Astrocyte (in vitro differentiated cells and primary cell): ENCODE results near the gene APOB. TPM values are rescaled to one million over a fixed set of nuclear protein-coding genes. Genes with fewer than 3 reads are reported as not detected.

Experiments
- DNase-seq: peaks from one replicate; pipeline ENCODE4 v3.0.0-alpha.2; 2010; ENCODE audit warnings: low read depth
- FAIRE-seq: peaks from 2 replicates; lab custom pipeline; 2011; peaks lifted over from hg19 to GRCh38; lab: Jason Lieb, UNC
- H2AFZ ChIP-seq: 2 replicates; pipeline ENCODE4 v1.6.0; 2012; ENCODE audit warnings: low read depth, low read length, inconsistent platforms
- H3K27ac ChIP-seq: 2 replicates; pipeline ENCODE4 v1.5.1; 2011; ENCODE audit warnings: low read depth, low read length, inconsistent platforms
- H3K27me3 ChIP-seq: 2 replicates; pipeline ENCODE4 v1.6.0; 2011; ENCODE audit warnings: low read length, inconsistent platforms; ENCODE audit not compliant: insufficient read depth
- H3K36me3 ChIP-seq: 2 replicates; pipeline ENCODE4 v1.5.1; 2011; ENCODE audit warnings: low read length, inconsistent platforms; ENCODE audit not compliant: insufficient read depth
- H3K4me1 ChIP-seq: 2 replicates; pipeline ENCODE4 v1.5.1; 2011; ENCODE audit warnings: low read length, inconsistent platforms; ENCODE audit not compliant: insufficient read depth
- H3K4me2 ChIP-seq: 2 replicates; pipeline ENCODE4 v1.6.0; 2012; ENCODE audit warnings: low read length, inconsistent platforms
- H3K4me3 ChIP-seq: 2 replicates; pipeline ENCODE4 v1.5.1; 2011; ENCODE audit warnings: low read depth, mild to moderate bottlenecking, low read length, inconsistent platforms; ENCODE audit not compliant: insufficient read depth
- H3K79me2 ChIP-seq: 2 replicates; pipeline ENCODE4 v1.6.0; 2012; ENCODE audit warnings: mild to moderate bottlenecking, low read length, inconsistent platforms; ENCODE audit not compliant: insufficient read depth
- H3K9ac ChIP-seq: 2 replicates; pipeline ENCODE4 v1.6.0; 2012; ENCODE audit warnings: mild to moderate bottlenecking, low read length, inconsistent platforms
- H3K9me3 ChIP-seq: 2 replicates; pipeline ENCODE4 v1.5.1; 2012; ENCODE audit warnings: low read depth, mild to moderate bottlenecking, low read length, inconsistent platforms; ENCODE audit not compliant: insufficient read depth
- H4K20me1 ChIP-seq: 2 replicates; pipeline ENCODE4 v1.6.0; 2012; ENCODE audit warnings: low read length, inconsistent platforms; ENCODE audit not compliant: insufficient read depth
- H3K27ac Mint-ChIP-seq: one replicate; pipeline ENCODE4 v1.8.0; 2021; ENCODE audit warnings: mild to moderate bottlenecking, mixed read lengths; ENCODE audit not compliant: unreplicated experiment
- H3K27me3 Mint-ChIP-seq: one replicate; pipeline ENCODE4 v1.8.0; 2021; ENCODE audit warnings: low read depth, mixed read lengths; ENCODE audit not compliant: unreplicated experiment
- H3K36me3 Mint-ChIP-seq: one replicate; pipeline ENCODE4 v1.8.0; 2021; ENCODE audit warnings: low read depth, mixed read lengths; ENCODE audit not compliant: unreplicated experiment
- H3K4me1 Mint-ChIP-seq: one replicate; pipeline ENCODE4 v1.8.0; 2021; ENCODE audit warnings: low read depth, mixed read lengths; ENCODE audit not compliant: unreplicated experiment
- H3K4me3 Mint-ChIP-seq: one replicate; pipeline ENCODE4 v1.8.0; 2021; ENCODE audit warnings: mild to moderate bottlenecking, moderate library complexity, mixed read lengths; ENCODE audit not compliant: unreplicated experiment
- H3K9me3 Mint-ChIP-seq: one replicate; pipeline ENCODE4 v1.8.0; 2021; ENCODE audit warnings: mild to moderate bottlenecking, mixed read lengths; ENCODE audit not compliant: unreplicated experiment
- EZH2 ChIP-seq: IDR thresholded peaks from 2 replicates; pipeline ENCODE4 v1.6.1; 2012; ENCODE audit warnings: mild to moderate bottlenecking, low read length, inconsistent platforms; ENCODE audit not compliant: insufficient read depth
- total RNA-seq: library from RNA; stranded (reverse); gene quantifications from 2 replicates; pipeline ENCODE4 v1.2.1, GENCODE V29; 2021
- TF ChIP-seq, protein P1 (sequence below): IDR thresholded peaks from 2 replicates; pipeline ENCODE4 v1.5.1; 2011; ENCODE audit warnings: low read depth, mild to moderate bottlenecking, inconsistent platforms, low read length, moderate library complexity; ENCODE audit not compliant: insufficient read depth

Gene APOB
- total RNA-seq, 1 donor from 2014 or later: 0.05 TPM

DNA sequence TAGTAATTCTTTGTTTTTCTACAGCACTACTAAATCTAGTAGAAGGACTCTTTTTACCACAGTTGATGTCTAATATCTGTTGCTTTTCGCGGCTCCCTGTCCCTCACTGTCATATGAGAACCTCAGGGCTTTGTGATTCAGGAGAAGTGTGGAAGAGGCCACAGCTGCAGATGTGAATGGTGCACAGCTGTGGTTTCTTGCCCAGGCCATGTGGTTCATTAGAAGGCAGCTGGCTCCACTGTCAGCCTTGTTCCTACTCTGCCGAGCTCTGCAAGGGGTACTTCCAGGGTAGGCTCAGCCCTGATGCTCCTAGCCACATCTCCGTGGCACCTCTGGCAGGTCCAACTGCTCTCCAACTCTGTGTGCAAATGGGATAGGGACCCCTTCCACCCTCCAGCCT, 83.9 kb downstream of the APOB start:
- H3K4me1 Mint-ChIP-seq: no peaks in the 10 kb centered on the region
- Histone ChIP-seq H3K4me2 (no peak overlapping the region), H3K27me3 (peaks cover 9% of the 10 kb centered on the region), H3K36me3 (no peaks in the 10 kb centered on the region), H4K20me1 (no peaks in the 10 kb centered on the region), H3K9ac (no peak overlapping the region), H3K9me3 (no peaks in the 10 kb centered on the region), H3K4me1 (no peaks in the 10 kb centered on the region), H3K27ac (no peak overlapping the region), H3K4me3 (no peak overlapping the region), H2AFZ (no peak overlapping the region), H3K79me2 (no peaks in the 10 kb centered on the region)
- H3K27me3 Mint-ChIP-seq: peaks cover 43% of the 10 kb centered on the region
- H3K9me3 Mint-ChIP-seq: peaks cover 1% of the 10 kb centered on the region
- H3K36me3 Mint-ChIP-seq: no peaks in the 10 kb centered on the region
- DNase-seq (no peak), FAIRE-seq (no peak)
- TF ChIP-seq, protein P1, sequence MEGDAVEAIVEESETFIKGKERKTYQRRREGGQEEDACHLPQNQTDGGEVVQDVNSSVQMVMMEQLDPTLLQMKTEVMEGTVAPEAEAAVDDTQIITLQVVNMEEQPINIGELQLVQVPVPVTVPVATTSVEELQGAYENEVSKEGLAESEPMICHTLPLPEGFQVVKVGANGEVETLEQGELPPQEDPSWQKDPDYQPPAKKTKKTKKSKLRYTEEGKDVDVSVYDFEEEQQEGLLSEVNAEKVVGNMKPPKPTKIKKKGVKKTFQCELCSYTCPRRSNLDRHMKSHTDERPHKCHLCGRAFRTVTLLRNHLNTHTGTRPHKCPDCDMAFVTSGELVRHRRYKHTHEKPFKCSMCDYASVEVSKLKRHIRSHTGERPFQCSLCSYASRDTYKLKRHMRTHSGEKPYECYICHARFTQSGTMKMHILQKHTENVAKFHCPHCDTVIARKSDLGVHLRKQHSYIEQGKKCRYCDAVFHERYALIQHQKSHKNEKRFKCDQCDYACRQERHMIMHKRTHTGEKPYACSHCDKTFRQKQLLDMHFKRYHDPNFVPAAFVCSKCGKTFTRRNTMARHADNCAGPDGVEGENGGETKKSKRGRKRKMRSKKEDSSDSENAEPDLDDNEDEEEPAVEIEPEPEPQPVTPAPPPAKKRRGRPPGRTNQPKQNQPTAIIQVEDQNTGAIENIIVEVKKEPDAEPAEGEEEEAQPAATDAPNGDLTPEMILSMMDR: no peak
- TF ChIP-seq EZH2: no peak
- no peak overlapping the region for H3K27ac Mint-ChIP-seq
- no peak overlapping the region for H3K4me3 Mint-ChIP-seq

DNA sequence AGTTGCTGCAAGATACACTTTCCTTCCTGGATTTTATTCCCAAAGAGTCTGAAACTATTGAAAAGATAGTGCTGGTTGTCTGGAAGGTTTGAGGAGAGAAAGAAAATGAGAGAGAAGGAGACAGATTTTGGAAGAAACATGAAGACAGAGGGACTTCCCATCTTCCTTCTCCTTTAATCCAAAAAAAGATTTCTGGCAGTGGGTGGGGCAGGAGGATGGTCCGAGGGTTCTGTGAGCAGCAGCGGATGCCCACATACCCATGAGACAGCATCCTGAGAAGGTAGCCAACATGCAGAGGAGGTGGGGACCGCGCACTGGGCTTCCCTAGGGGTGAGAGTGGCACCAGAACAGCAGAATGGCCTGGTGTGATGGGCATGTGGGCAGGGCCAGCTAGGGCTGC, 84.6 kb downstream of the APOB start:
- Histone ChIP-seq H3K27ac (no peak overlapping the region), H3K9ac (no peak overlapping the region), H3K4me1 (no peaks in the 10 kb centered on the region), H3K4me3 (no peak overlapping the region), H3K4me2 (no peak overlapping the region), H4K20me1 (no peaks in the 10 kb centered on the region), H3K36me3 (no peaks in the 10 kb centered on the region), H3K27me3 (peaks cover 6% of the 10 kb centered on the region), H3K9me3 (no peaks in the 10 kb centered on the region), H2AFZ (no peak overlapping the region), H3K79me2 (no peaks in the 10 kb centered on the region)
- Mint-ChIP-seq H3K4me3 (no peak overlapping the region), H3K27ac (peak overlapping the region; percentile 50), H3K36me3 (no peaks in the 10 kb centered on the region), H3K27me3 (peaks cover 40% of the 10 kb centered on the region), H3K4me1 (no peaks in the 10 kb centered on the region), H3K9me3 (peaks cover 1% of the 10 kb centered on the region)
- TF ChIP-seq, protein P1: no peak
- TF ChIP-seq EZH2: no peak
- no peak for DNase-seq
- FAIRE-seq: no peak

DNA sequence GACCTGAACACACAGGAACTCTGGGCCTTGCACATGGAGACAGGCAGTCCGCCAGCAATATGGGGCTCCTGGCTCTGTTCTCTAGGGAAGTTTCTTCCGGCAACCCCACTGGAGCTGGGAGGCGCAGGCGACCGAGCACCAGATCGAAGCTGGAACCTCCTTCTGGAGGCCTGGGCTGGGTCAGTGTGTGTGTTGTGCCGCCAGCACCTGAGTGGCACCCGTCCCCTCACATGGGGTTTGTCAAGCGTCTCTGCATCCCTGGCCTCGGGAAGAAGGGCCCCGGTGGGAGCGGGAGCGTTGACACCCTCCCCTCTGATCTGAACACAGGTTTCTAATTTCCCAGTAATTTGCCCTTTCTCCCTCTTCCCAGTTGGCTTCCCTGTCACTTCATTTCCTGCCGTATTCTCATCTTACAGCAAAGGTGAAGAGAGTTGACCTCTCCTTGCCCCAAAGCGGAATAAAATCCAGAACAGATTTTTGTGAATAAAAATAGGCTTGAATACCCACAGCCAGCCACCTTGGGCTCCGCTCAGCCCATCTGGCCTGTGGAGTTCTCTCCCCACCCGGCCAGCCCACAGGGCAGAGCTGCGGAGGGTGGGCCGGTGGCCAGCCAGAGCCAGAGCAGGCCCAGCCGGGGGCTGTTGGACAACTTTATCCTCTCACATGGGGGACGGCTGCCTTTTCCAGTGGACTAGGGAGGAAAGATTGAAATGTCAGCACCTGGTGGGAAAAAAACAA, 85.9 kb downstream of the APOB start:
- Histone ChIP-seq H4K20me1 (no peaks in the 10 kb centered on the region), H3K27me3 (no peaks in the 10 kb centered on the region), H3K36me3 (no peaks in the 10 kb centered on the region), H3K79me2 (no peaks in the 10 kb centered on the region), H3K9me3 (no peaks in the 10 kb centered on the region), H3K27ac (no peak overlapping the region), H3K9ac (no peak overlapping the region), H3K4me3 (no peak overlapping the region), H2AFZ (no peak overlapping the region), H3K4me1 (no peaks in the 10 kb centered on the region), H3K4me2 (no peak overlapping the region)
- H3K9me3 Mint-ChIP-seq: peaks cover 1% of the 10 kb centered on the region
- no peaks in the 10 kb centered on the region for H3K36me3 Mint-ChIP-seq
- H3K4me3 Mint-ChIP-seq: no peak overlapping the region
- peaks cover 35% of the 10 kb centered on the region for H3K27me3 Mint-ChIP-seq
- DNase-seq (no peak), FAIRE-seq (no peak)
- TF ChIP-seq EZH2: no peak
- TF ChIP-seq, protein P1: no peak
- H3K4me1 Mint-ChIP-seq: no peaks in the 10 kb centered on the region
- H3K27ac Mint-ChIP-seq: no peak overlapping the region
